K562 treated with DMSO at 1 percent for 4 hours (cell line): ENCODE data around the gene OR4D5. TPM values are rescaled to one million over a fixed set of nuclear protein-coding genes. Genes with fewer than 3 reads are reported as not detected.

Source experiments
- total RNA-seq: library from RNA; unstranded; fragments of 300-600 nt; gene quantifications from 2 replicates; pipeline ENCODE4 v1.2.3, GENCODE V29; 2022; ENCODE audit not compliant: insufficient read depth

Gene OR4D5
- total RNA-seq, result not detected in 2 replicates

GRCh38 chr11:123939317-123939716 lies at the start of gene OR4D5:
Gene OR4D5, plus strand, starts transcription at chr11:123939617. Its CDS starts 0 bp downstream, at chr11:123939617.

GRCh38 chr11:123901867-123902266 lies 37.5 kb upstream of the OR4D5 start, which contains the start of gene OR8D4:
Gene OR8D4, plus strand, starts transcription at chr11:123902167. Its CDS starts 4,265 bp downstream, at chr11:123906432.

GRCh38 chr11:123943738-123944137 lies 4.3 kb downstream of the OR4D5 start, which contains the start of gene OR6T1:
Gene OR6T1, minus strand, starts transcription at chr11:123943838. Its CDS starts 0 bp downstream, at chr11:123943838.

GRCh38 chr11:123977731-123978347 lies 38.4 kb downstream of the OR4D5 start, which contains the start of gene OR10S1:
Gene OR10S1, minus strand, starts transcription at chr11:123977781. Its CDS starts 117 bp downstream, at chr11:123977664.

Other genes starting within 250 kb of the OR4D5 start
- gene ZNF202, start 198.0 kb upstream of the OR4D5 start, total RNA-seq, result 2.8 and 4.9 TPM in 2 replicates
- not detected in 2 replicates for gene OR6X1, start 185.1 kb upstream of the OR4D5 start, total RNA-seq
- gene OR6M1, start 133.3 kb upstream of the OR4D5 start, total RNA-seq, result not detected in 2 replicates
- gene TMEM225, start 53.9 kb upstream of the OR4D5 start, total RNA-seq, result not detected in 2 replicates
- gene OR8D4, start 37.5 kb upstream of the OR4D5 start, total RNA-seq, result not detected in 2 replicates
- not detected in 2 replicates for gene OR6T1, start 4.2 kb downstream of the OR4D5 start, total RNA-seq
- not detected in 2 replicates for gene OR10S1, start 38.2 kb downstream of the OR4D5 start, total RNA-seq
- not detected in 2 replicates for gene OR10G6, start 55.5 kb downstream of the OR4D5 start, total RNA-seq
- gene OR10G4, start 73.4 kb downstream of the OR4D5 start, total RNA-seq, result not detected in 2 replicates
- gene OR10G9, start 83.4 kb downstream of the OR4D5 start, total RNA-seq, result not detected in 2 replicates
- gene OR10G8, start 87.2 kb downstream of the OR4D5 start, total RNA-seq, result not detected in 2 replicates
- gene OR10G7, start 101.7 kb downstream of the OR4D5 start, total RNA-seq, result not detected in 2 replicates
- gene VWA5A, start 175.8 kb downstream of the OR4D5 start, total RNA-seq, result 11.6 and 13.9 TPM in 2 replicates
- not detected in 2 replicates for gene OR10D3, start 243.7 kb downstream of the OR4D5 start, total RNA-seq